Mammary epithelial cell (primary cell): ENCODE results near the gene DACH1.

Experiments used
- EZH2 ChIP-seq: IDR thresholded peaks from 2 replicates; pipeline ENCODE4 v1.6.1; 2012; ENCODE audit warnings: low read length, inconsistent platforms, borderline replicate concordance
- TF ChIP-seq, protein P1 (sequence below), 2 donors: IDR thresholded peaks in 1 of 2; conservative IDR thresholded peaks in 1 of 2; 2 replicates each; pipeline ENCODE4 v1.5.1; 2011 to 2012; ENCODE audit warnings: inconsistent platforms in 2 of 2, low read length in 2 of 2, mild to moderate bottlenecking in 2 of 2, control low read depth in 1 of 2, low read depth in 1 of 2; ENCODE audit not compliant: insufficient read depth in 1 of 2; ENCODE audit errors: extremely low read depth in 1 of 2

- TF ChIP-seq, protein P1, sequence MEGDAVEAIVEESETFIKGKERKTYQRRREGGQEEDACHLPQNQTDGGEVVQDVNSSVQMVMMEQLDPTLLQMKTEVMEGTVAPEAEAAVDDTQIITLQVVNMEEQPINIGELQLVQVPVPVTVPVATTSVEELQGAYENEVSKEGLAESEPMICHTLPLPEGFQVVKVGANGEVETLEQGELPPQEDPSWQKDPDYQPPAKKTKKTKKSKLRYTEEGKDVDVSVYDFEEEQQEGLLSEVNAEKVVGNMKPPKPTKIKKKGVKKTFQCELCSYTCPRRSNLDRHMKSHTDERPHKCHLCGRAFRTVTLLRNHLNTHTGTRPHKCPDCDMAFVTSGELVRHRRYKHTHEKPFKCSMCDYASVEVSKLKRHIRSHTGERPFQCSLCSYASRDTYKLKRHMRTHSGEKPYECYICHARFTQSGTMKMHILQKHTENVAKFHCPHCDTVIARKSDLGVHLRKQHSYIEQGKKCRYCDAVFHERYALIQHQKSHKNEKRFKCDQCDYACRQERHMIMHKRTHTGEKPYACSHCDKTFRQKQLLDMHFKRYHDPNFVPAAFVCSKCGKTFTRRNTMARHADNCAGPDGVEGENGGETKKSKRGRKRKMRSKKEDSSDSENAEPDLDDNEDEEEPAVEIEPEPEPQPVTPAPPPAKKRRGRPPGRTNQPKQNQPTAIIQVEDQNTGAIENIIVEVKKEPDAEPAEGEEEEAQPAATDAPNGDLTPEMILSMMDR (conservative IDR thresholded peaks at IDR 0.05 in 1 of 2, IDR thresholded peaks at IDR 0.05 in 1 of 2; ENCODE audit: extremely low read depth in 1 of 2, insufficient read depth in 1 of 2, low read depth in 1 of 2, low read length in 2 of 2): no peak
- TF ChIP-seq EZH2: no peak
Observed at GRCh38 chr13:71880753-71881541, 13.9 kb upstream of the DACH1 start.
